IMR-90 (cell line): Measurements from ENCODE around the gene PPDPF. TPM values are rescaled to one million over a fixed set of nuclear protein-coding genes. Genes with fewer than 3 reads are reported as not detected.
A peak's percentile ranks its signal among the peaks of the same experiment; 100 is the strongest.

Experiments
- ATAC-seq: fragments of 200-7000 bp; cut with Tn5 transposase; 2 replicates; pipeline ENCODE4 v1.9.1; 2020; ENCODE audit warnings: low read depth, mild to moderate bottlenecking, moderate library complexity
- BruUV-seq: library from RNA; stranded (reverse); fragments of 400-500 nt; replicated peaks from 2 replicates; lab custom pipeline; 2021; lab: Mats Ljungman, UMichigan
- CTCF ChIA-PET: fragments of 300-600 bp; formaldehyde crosslinking; extraction: SDS; loops from one replicate; lab custom pipeline; 2021; ENCODE audit warnings: antibody characterized with exemption; lab: Yijun Ruan, JAX
- POLR2A ChIA-PET: fragments of 300-600 bp; sonication (Branson Sonifier 250); formaldehyde crosslinking; loops from one replicate; lab custom pipeline; 2022; ENCODE audit warnings: antibody characterized with exemption; ENCODE audit not compliant: unreplicated experiment; lab: Charles Lee
- DNase-seq: peaks from one replicate; pipeline ENCODE4 v3.0.0; 2013
- H2AFZ ChIP-seq: replicated peaks from 2 replicates; pipeline ENCODE3; 2013; ENCODE audit warnings: low read length, mild to moderate bottlenecking; ENCODE audit not compliant: poor library complexity
- H2AK5ac ChIP-seq: 2 replicates; pipeline ENCODE4 v1.6.1; 2013; ENCODE audit warnings: low read depth, low read length, inconsistent platforms
- H2AK9ac ChIP-seq: replicated peaks from 2 replicates; pipeline ENCODE3; 2013; ENCODE audit warnings: mild to moderate bottlenecking, low read depth, low read length, moderate library complexity; ENCODE audit not compliant: poor library complexity
- H2BK120ac ChIP-seq: 2 replicates; pipeline ENCODE4 v1.6.1; 2013; ENCODE audit warnings: low read depth, low read length, inconsistent platforms
- H2BK15ac ChIP-seq: 3 replicates; pipeline ENCODE4 v1.6.1; 2013; ENCODE audit warnings: low read depth, low read length, inconsistent platforms
- H2BK20ac ChIP-seq: 2 replicates; pipeline ENCODE4 v1.6.1; 2013; ENCODE audit warnings: low read depth, mild to moderate bottlenecking, inconsistent platforms, low read length, moderate library complexity
- H2BK5ac ChIP-seq: 2 replicates; pipeline ENCODE4 v1.6.1; 2013; ENCODE audit warnings: mild to moderate bottlenecking, low read depth, low read length, inconsistent platforms; ENCODE audit not compliant: poor library complexity, severe bottlenecking
- H3K14ac ChIP-seq: replicated peaks from 2 replicates; pipeline ENCODE4 v1.6.1; 2013; ENCODE audit warnings: low read depth, low read length, inconsistent platforms
- H3K18ac ChIP-seq: 2 replicates; pipeline ENCODE4 v1.6.1; 2013; ENCODE audit warnings: low read depth, low read length, control low read depth
- H3K23ac ChIP-seq: 2 replicates; pipeline ENCODE4 v1.6.1; 2013; ENCODE audit warnings: low read depth, low read length, inconsistent platforms
- H3K27ac ChIP-seq: 2 replicates; pipeline ENCODE4 v1.5.1; 2013; ENCODE audit warnings: mild to moderate bottlenecking, control low read depth, low read length; ENCODE audit not compliant: insufficient read depth
- H3K27me3 ChIP-seq: 2 replicates; pipeline ENCODE4 v1.6.1; 2013; ENCODE audit warnings: low read length; ENCODE audit not compliant: control insufficient read depth, insufficient read depth
- H3K36me3 ChIP-seq: 2 replicates; pipeline ENCODE4 v1.6.1; 2013; ENCODE audit warnings: low read length, mixed read lengths; ENCODE audit not compliant: control insufficient read depth, insufficient read depth
- H3K4ac ChIP-seq: 2 replicates; pipeline ENCODE4 v1.6.1; 2013; ENCODE audit warnings: low read depth, low read length, inconsistent platforms
- H3K4me1 ChIP-seq: 2 replicates; pipeline ENCODE4 v1.6.1; 2013; ENCODE audit warnings: low read length, mixed read lengths; ENCODE audit not compliant: control insufficient read depth, insufficient read depth
- H3K4me2 ChIP-seq: 2 replicates; pipeline ENCODE4 v1.6.1; 2013; ENCODE audit warnings: low read depth, mild to moderate bottlenecking, control low read depth, low read length, moderate library complexity
- H3K4me3 ChIP-seq: 2 replicates; pipeline ENCODE4 v1.5.1; 2013; ENCODE audit warnings: low read depth, mild to moderate bottlenecking, control low read depth, low read length, moderate library complexity; ENCODE audit not compliant: insufficient read depth
- H3K56ac ChIP-seq: 2 replicates; pipeline ENCODE4 v1.6.1; 2013; ENCODE audit warnings: low read length, inconsistent platforms; ENCODE audit not compliant: insufficient read depth; ENCODE audit errors: extremely low read depth
- H3K79me1 ChIP-seq, 2 experiments: 2 replicates each; pipeline ENCODE4 v1.6.1; 2013; ENCODE audit warnings: low read length in 2 of 2, inconsistent platforms in 1 of 2, low read depth in 1 of 2
- H3K9ac ChIP-seq: 2 replicates; pipeline ENCODE4 v1.6.1; 2013; ENCODE audit warnings: low read depth, low read length, control low read depth
- H3K9me1 ChIP-seq: 2 replicates; pipeline ENCODE4 v1.6.1; 2013; ENCODE audit warnings: low read length, inconsistent platforms; ENCODE audit not compliant: insufficient read depth
- H3K9me3 ChIP-seq: 2 replicates; pipeline ENCODE4 v1.6.1; 2013; ENCODE audit warnings: low read length; ENCODE audit not compliant: control insufficient read depth, insufficient read depth
- H4K20me1 ChIP-seq: 2 replicates; pipeline ENCODE4 v1.6.1; 2013; ENCODE audit warnings: low read length, inconsistent platforms; ENCODE audit not compliant: insufficient read depth
- H4K5ac ChIP-seq: 2 replicates; pipeline ENCODE4 v1.6.1; 2013; ENCODE audit warnings: mild to moderate bottlenecking, low read depth, low read length, control low read depth
- H4K8ac ChIP-seq, 2 experiments: 2 replicates each; pipeline ENCODE4 v1.6.1; 2013; ENCODE audit warnings: low read depth in 2 of 2, low read length in 2 of 2, control low read depth in 1 of 2, inconsistent platforms in 1 of 2
- H4K91ac ChIP-seq: 2 replicates; pipeline ENCODE4 v1.6.1; 2013; ENCODE audit warnings: low read depth, low read length, inconsistent platforms; ENCODE audit not compliant: insufficient read depth
- BHLHE40 ChIP-seq: fragments of 150-350 bp; IDR thresholded peaks from 2 replicates; pipeline ENCODE4 v1.6.1; 2016; ENCODE audit warnings: mild to moderate bottlenecking, low read depth, low read length
- FOS ChIP-seq: fragments of 150-350 bp; IDR thresholded peaks from 2 replicates; pipeline ENCODE4 v1.6.1; 2016; ENCODE audit warnings: low read depth, low read length
- MAFK ChIP-seq: IDR thresholded peaks from 2 replicates; pipeline ENCODE4 v1.6.1; 2012; ENCODE audit warnings: low read depth, low read length, improper control_type of control experiment
- MAZ ChIP-seq: IDR thresholded peaks from 2 replicates; pipeline ENCODE4 v1.6.1; 2012; ENCODE audit warnings: low read depth, mild to moderate bottlenecking, low read length, improper control_type of control experiment, moderate library complexity, borderline replicate concordance
- NFE2L2 ChIP-seq: fragments of 150-350 bp; IDR thresholded peaks from 2 replicates; pipeline ENCODE4 v1.6.1; 2016; ENCODE audit warnings: low read depth, mild to moderate bottlenecking, low read length
- POLR2A ChIP-seq: IDR thresholded peaks from 2 replicates; pipeline ENCODE4 v1.6.1; 2012; ENCODE audit warnings: mild to moderate bottlenecking, low read depth, low read length
- RAD21 ChIP-seq: IDR thresholded peaks from 2 replicates; pipeline ENCODE4 v1.6.1; 2012; ENCODE audit warnings: low read length, improper control_type of control experiment
- RCOR1 ChIP-seq: IDR thresholded peaks from 2 replicates; pipeline ENCODE4 v1.6.1; 2012; ENCODE audit warnings: mild to moderate bottlenecking, low read length, improper control_type of control experiment; ENCODE audit not compliant: insufficient replicate concordance
- RFX5 ChIP-seq: IDR thresholded peaks from 2 replicates; pipeline ENCODE4 v1.8.0; 2012; ENCODE audit warnings: low read depth, mild to moderate bottlenecking, low read length, moderate library complexity
- WGBS, 2 experiments: methylation state at CpG; one replicate each; pipeline versions ENCODE4 v1.1.5 to v1.1.7; 2013; ENCODE audit warnings: missing lambda C conversion rate in 2 of 2; ENCODE audit not compliant: insufficient read length in 1 of 2; ENCODE audit errors: extremely low coverage in 2 of 2; 5-methylcytosine and 5-hydroxymethylcytosine counted together
- dilution Hi-C: fragments of 300-500 bp; cut with HindIII; formaldehyde crosslinking; loops from one replicate; pipeline ENCODE4 v1.14.3; 2018; ENCODE audit warnings: low sequenced_read_pairs; ENCODE audit not compliant: unreplicated experiment
- in situ Hi-C: fragments of 300-500 bp; cut with MboI; formaldehyde crosslinking; loops from 3 replicates; pipeline ENCODE4 v1.14.3; 2019; ENCODE audit warnings: low sequenced_read_pairs, inconsistent platforms, mixed read lengths
- intact Hi-C: fragments of 100-400 bp; cut with micrococcal nuclease; formaldehyde crosslinking; loops from 2 replicates; pipeline ENCODE4 v1.10.0; 2022
- polyA plus RNA-seq, 3 experiments: library from polyadenylated mRNA; depleted of rRNA; stranded (reverse); fragments of >200 nt; gene quantifications; 2 replicates each; pipeline ENCODE4 v1.2.3, GENCODE V29; 2012; ENCODE audit warnings: low replicate concordance in 1 of 3
- total RNA-seq: library from RNA; depleted of rRNA; stranded (reverse); fragments of >200 nt; gene quantifications from 2 replicates; pipeline ENCODE4 v1.2.3, GENCODE V29; 2012
- TF ChIP-seq, protein P1 (sequence below): fragments of 150-350 bp; IDR thresholded peaks from 2 replicates; pipeline ENCODE4 v1.6.1; 2016; ENCODE audit warnings: low read depth, mild to moderate bottlenecking, low read length, moderate library complexity, borderline replicate concordance
- TF ChIP-seq, protein P2 (sequence below): fragments of 150-350 bp; IDR thresholded peaks from 2 replicates; pipeline ENCODE4 v1.6.1; 2017; ENCODE audit warnings: mild to moderate bottlenecking, antibody characterized with exemption, low read length, low read depth

The PPDPF gene
- total and polyA plus RNA-seq, 2 of the 4 experiments (the other 2 are of a cell fraction): 12.9 to 171 TPM

DNA sequence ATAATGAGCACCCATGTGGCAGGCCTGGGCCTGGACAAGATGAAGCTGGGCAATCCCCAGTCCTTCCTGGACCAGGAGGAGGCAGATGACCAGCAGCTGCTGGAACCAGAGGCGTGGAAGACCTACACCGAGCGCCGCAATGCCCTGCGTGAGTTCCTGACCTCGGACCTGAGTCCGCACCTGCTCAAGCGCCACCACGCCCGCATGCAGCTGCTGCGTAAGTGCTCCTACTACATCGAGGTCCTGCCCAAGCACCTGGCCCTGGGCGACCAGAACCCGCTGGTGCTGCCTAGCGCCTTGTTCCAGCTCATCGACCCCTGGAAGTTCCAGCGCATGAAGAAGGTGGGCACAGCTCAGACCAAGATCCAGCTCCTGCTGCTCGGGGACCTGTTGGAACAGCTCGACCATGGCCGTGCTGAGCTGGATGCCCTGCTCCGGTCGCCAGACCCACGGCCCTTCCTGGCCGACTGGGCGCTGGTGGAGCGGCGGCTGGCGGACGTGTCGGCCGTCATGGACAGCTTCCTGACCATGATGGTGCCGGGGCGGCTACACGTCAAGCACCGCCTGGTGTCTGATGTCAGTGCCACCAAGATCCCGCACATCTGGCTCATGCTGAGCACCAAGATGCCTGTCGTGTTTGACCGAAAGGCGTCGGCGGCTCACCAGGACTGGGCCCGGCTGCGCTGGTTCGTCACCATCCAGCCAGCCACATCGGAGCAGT, 35.3 kb downstream of the PPDPF start:
- BruUV-seq: no TSS peak
- dilution Hi-C loops (no loop called here), intact Hi-C loops (loop anchor here (2.0 kb wide), 1 partner anchor 17 kb away; no protein-coding TSS in a partner anchor), in situ Hi-C loops (no loop called here)
- H4K8ac ChIP-seq: no peak overlapping the region
- H3K4me3 ChIP-seq: no peak overlapping the region
- H3K27me3 ChIP-seq: no peaks in the 10 kb centered on the region; the same call in 1 of the 2 replicates
- H2AK5ac ChIP-seq: no peak overlapping the region
- ChIA-PET CTCF (no interaction called here), POLR2A (no interaction called here)
- no peak overlapping the region for H3K23ac ChIP-seq
- no peak for DNase-seq
- no peaks in the 10 kb centered on the region for H3K79me1 ChIP-seq
- no peak overlapping the region for H3K27ac ChIP-seq
- no peak overlapping the region for H2AFZ ChIP-seq
- H3K9me3 ChIP-seq: no peaks in the 10 kb centered on the region
- H4K5ac ChIP-seq: no peak overlapping the region
- H2BK5ac ChIP-seq: no peak overlapping the region
- no peak overlapping the region for H3K18ac ChIP-seq
- ATAC-seq: no peak
- WGBS, 2 experiments: 89% methylated on average over 35 of the region's 45 CpGs; no CpG with 5 or more reads in 1 of the 2 experiments
- H4K91ac ChIP-seq: no peak overlapping the region
- no peak overlapping the region for H3K9ac ChIP-seq
- H3K4me1 ChIP-seq: peaks cover 5% of the 10 kb centered on the region; the same call in 1 of the 2 replicates
- no peak overlapping the region for H2BK120ac ChIP-seq
- no peak overlapping the region for H3K14ac ChIP-seq
- no peak overlapping the region for H2BK15ac ChIP-seq
- H3K36me3 ChIP-seq: peaks cover 15% of the 10 kb centered on the region
- no peaks in the 10 kb centered on the region; the same call in 1 of the 2 replicates for H4K20me1 ChIP-seq
- H3K4ac ChIP-seq: no peak overlapping the region
- H3K9me1 ChIP-seq: no peaks in the 10 kb centered on the region
- peak overlapping the region; percentile 77 for H2AK9ac ChIP-seq
- H3K56ac ChIP-seq: no peak overlapping the region
- TF ChIP-seq RFX5: no peak
- no peak for TF ChIP-seq FOS
- TF ChIP-seq MAFK: no peak
- no peak for TF ChIP-seq MAZ
- TF ChIP-seq NFE2L2: no peak
- no peak for TF ChIP-seq RCOR1
- TF ChIP-seq BHLHE40: no peak
- TF ChIP-seq, protein P1, sequence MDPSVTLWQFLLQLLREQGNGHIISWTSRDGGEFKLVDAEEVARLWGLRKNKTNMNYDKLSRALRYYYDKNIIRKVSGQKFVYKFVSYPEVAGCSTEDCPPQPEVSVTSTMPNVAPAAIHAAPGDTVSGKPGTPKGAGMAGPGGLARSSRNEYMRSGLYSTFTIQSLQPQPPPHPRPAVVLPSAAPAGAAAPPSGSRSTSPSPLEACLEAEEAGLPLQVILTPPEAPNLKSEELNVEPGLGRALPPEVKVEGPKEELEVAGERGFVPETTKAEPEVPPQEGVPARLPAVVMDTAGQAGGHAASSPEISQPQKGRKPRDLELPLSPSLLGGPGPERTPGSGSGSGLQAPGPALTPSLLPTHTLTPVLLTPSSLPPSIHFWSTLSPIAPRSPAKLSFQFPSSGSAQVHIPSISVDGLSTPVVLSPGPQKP: no peak
- TF ChIP-seq POLR2A: no peak
- TF ChIP-seq, protein P2, sequence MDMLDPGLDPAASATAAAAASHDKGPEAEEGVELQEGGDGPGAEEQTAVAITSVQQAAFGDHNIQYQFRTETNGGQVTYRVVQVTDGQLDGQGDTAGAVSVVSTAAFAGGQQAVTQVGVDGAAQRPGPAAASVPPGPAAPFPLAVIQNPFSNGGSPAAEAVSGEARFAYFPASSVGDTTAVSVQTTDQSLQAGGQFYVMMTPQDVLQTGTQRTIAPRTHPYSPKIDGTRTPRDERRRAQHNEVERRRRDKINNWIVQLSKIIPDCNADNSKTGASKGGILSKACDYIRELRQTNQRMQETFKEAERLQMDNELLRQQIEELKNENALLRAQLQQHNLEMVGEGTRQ: no peak
- no peak for TF ChIP-seq RAD21
- H3K4me2 ChIP-seq: no peak overlapping the region
- no peak overlapping the region for H2BK20ac ChIP-seq
